GM21825 (cell line): ENCODE measurements around the gene MPI.
A peak's percentile ranks its signal among the peaks of the same experiment; 100 is the strongest.

Source experiments
- ATAC-seq: cut with Tn5 transposase; IDR thresholded peaks from one replicate; pipeline ENCODE4 v1.9.1; 2021; ENCODE audit warnings: mild to moderate bottlenecking, moderate library complexity; ENCODE audit not compliant: unreplicated experiment

Gene MPI

GRCh38 chr15:74889883-74890664 is at the start of gene MPI:
TSS of gene MPI (plus strand) at chr15:74890042. CDS start at chr15:74890074, 32 bp downstream.
- peak; percentile 84 for ATAC-seq

GRCh38 chr15:74840851-74841775 is 48.7 kb upstream of the MPI start:
- ATAC-seq: no peak

- no peak for ATAC-seq
Observed at GRCh38 chr15:74841891-74842373, 47.9 kb upstream of the MPI start.

- peak; percentile 83 for ATAC-seq
Observed at GRCh38 chr15:74842581-74843444, 47.0 kb upstream of the MPI start, which contains the start of gene ULK3. TSS of gene ULK3 (minus strand) at chr15:74843156. CDS start at chr15:74843105, 51 bp downstream.

GRCh38 chr15:74843445-74843828 is 46.4 kb upstream of the MPI start:
- ATAC-seq: no peak

GRCh38 chr15:74843891-74844299 is 45.9 kb upstream of the MPI start:
- no peak for ATAC-seq

GRCh38 chr15:74844319-74845207 is 45.3 kb upstream of the MPI start:
- no peak for ATAC-seq

GRCh38 chr15:74845208-74845568 is 44.7 kb upstream of the MPI start:
- ATAC-seq: no peak

- ATAC-seq: no peak
Observed at GRCh38 chr15:74845581-74845980, 44.3 kb upstream of the MPI start.

GRCh38 chr15:74847432-74847831 is 42.4 kb upstream of the MPI start:
- ATAC-seq: no peak

GRCh38 chr15:74850393-74850792 is 39.4 kb upstream of the MPI start:
- no peak for ATAC-seq

- ATAC-seq: no peak
Observed at GRCh38 chr15:74851960-74852359, 37.9 kb upstream of the MPI start.

GRCh38 chr15:74854453-74855022 is 35.3 kb upstream of the MPI start:
- no peak for ATAC-seq

GRCh38 chr15:74855857-74856256 is 34.0 kb upstream of the MPI start:
- ATAC-seq: no peak

GRCh38 chr15:74856537-74856936 is 33.3 kb upstream of the MPI start:
- no peak for ATAC-seq

- ATAC-seq: peak; percentile 75
Observed at GRCh38 chr15:74857082-74857655, 32.7 kb upstream of the MPI start.

- ATAC-seq: peak; percentile 15
Observed at GRCh38 chr15:74857671-74858368, 32.0 kb upstream of the MPI start.

- no peak for ATAC-seq
Observed at GRCh38 chr15:74858369-74858740, 31.5 kb upstream of the MPI start.
